Measurements from ENCODE around the gene CNNM3.

GRCh38 chr2:96865654-96866053 lies 49.6 kb downstream of the CNNM3 start:
- TF ChIP-seq POLR2AphosphoS5 (IDR thresholded peaks at IDR 0.05; ENCODE audit: low read depth, low read length): no peak
- no peak for TF ChIP-seq POLR2A (IDR thresholded peaks at IDR 0.05; ENCODE audit: low read depth, low read length)
